SK-N-SH (cell line): ENCODE data around the gene PLOD3. TPM values are rescaled to one million over a fixed set of nuclear protein-coding genes. Genes with fewer than 3 reads are reported as not detected.

Experiments used
- CTCF ChIA-PET: fragments of 300-600, 350-600 bp; formaldehyde crosslinking; extraction: SDS; loops from one replicate; lab custom pipeline; 2021; lab: Yijun Ruan, JAX
- POLR2A ChIA-PET: fragments of 350-600 bp; sonication (Branson Sonifier 250); formaldehyde crosslinking; extraction: SDS; loops from one replicate; lab custom pipeline; 2020; ENCODE audit warnings: antibody characterized with exemption, inconsistent platforms; lab: Yijun Ruan, JAX
- DNase-seq: peaks from one replicate; pipeline ENCODE4 v3.0.0; 2012
- H2AFZ ChIP-seq: fragments of 200-600 bp; sonication (generic); 2 replicates; pipeline ENCODE4 v1.8.1; 2016; ENCODE audit warnings: antibody characterized with exemption, mild to moderate bottlenecking, low read depth
- H3F3A ChIP-seq: fragments of 200-600 bp; sonication (generic); replicated peaks from 2 replicates; pipeline ENCODE3; 2016; ENCODE audit warnings: antibody characterized with exemption, mild to moderate bottlenecking; ENCODE audit not compliant: insufficient read depth
- H3K27ac ChIP-seq, 2 experiments: fragments of 200-500 bp in 1 of 2; fragments of 200-600 bp in 1 of 2; sonication (Bioruptor generic) in 1 of 2; sonication (generic), shearing (Covaris generic) in 1 of 2; 2 replicates each; pipeline versions ENCODE4 v1.5.1 to v1.6.1; 2014 to 2016; ENCODE audit warnings: low read depth in 2 of 2, inconsistent platforms in 1 of 2, low read length in 1 of 2, mild to moderate bottlenecking in 1 of 2, mixed read lengths in 1 of 2
- H3K27me3 ChIP-seq: fragments of 200-600 bp; sonication (generic), shearing (Covaris generic); 2 replicates; pipeline ENCODE4 v1.6.1; 2016; ENCODE audit warnings: mixed run types; ENCODE audit not compliant: insufficient read depth
- H3K36me3 ChIP-seq, 2 experiments: fragments of 200-500 bp in 1 of 2; fragments of 200-600 bp in 1 of 2; sonication (Bioruptor generic) in 1 of 2; sonication (generic) in 1 of 2; replicated peaks in 1 of 2; 2 replicates each; pipeline versions ENCODE3 to v1.5.1; 2014 to 2016; ENCODE audit warnings: low read length in 1 of 2, mild to moderate bottlenecking in 1 of 2; ENCODE audit not compliant: insufficient read depth in 2 of 2, control insufficient read depth in 1 of 2
- H3K4me1 ChIP-seq, 2 experiments: fragments of 200-500 bp in 1 of 2; fragments of 200-600 bp in 1 of 2; sonication (Bioruptor generic) in 1 of 2; sonication (generic), shearing (Covaris generic) in 1 of 2; 2 replicates each; pipeline versions ENCODE4 v1.5.1 to v1.6.1; 2014 to 2016; ENCODE audit warnings: low read depth in 1 of 2, low read length in 1 of 2, mixed run types in 1 of 2; ENCODE audit not compliant: insufficient read depth in 2 of 2, control insufficient read depth in 1 of 2
- H3K4me2 ChIP-seq: fragments of 200-600 bp; sonication (generic), shearing (Covaris generic); 2 replicates; pipeline ENCODE4 v1.6.1; 2017; ENCODE audit warnings: mixed run types
- H3K4me3 ChIP-seq, 2 experiments: fragments of 200-500 bp in 1 of 2; fragments of 200-600 bp in 1 of 2; sonication (Bioruptor generic) in 1 of 2; sonication (generic), shearing (Covaris generic) in 1 of 2; 2 replicates each; pipeline versions ENCODE4 v1.5.1 to v1.8.1; 2014 to 2016; ENCODE audit warnings: low read depth in 2 of 2, inconsistent platforms in 1 of 2, low read length in 1 of 2, mild to moderate bottlenecking in 1 of 2, mixed read lengths in 1 of 2, moderate library complexity in 1 of 2
- H3K79me2 ChIP-seq: fragments of 200-600 bp; sonication (generic); 2 replicates; pipeline ENCODE4 v1.8.1; 2017; ENCODE audit warnings: mild to moderate bottlenecking; ENCODE audit not compliant: insufficient read depth
- H3K9ac ChIP-seq: fragments of 200-600 bp; sonication (generic); 2 replicates; pipeline ENCODE4 v1.6.1; 2017; ENCODE audit warnings: mixed run types
- H3K9me2 ChIP-seq: fragments of 200-600 bp; sonication (generic); 2 replicates; pipeline ENCODE4 v1.6.1; 2017; ENCODE audit warnings: mixed run types
- H3K9me3 ChIP-seq: fragments of 200-600 bp; sonication (generic); 2 replicates; pipeline ENCODE4 v1.6.1; 2017; ENCODE audit warnings: mixed run types, mild to moderate bottlenecking, moderate library complexity
- H4K20me1 ChIP-seq: fragments of 200-600 bp; sonication (generic); 2 replicates; pipeline ENCODE4 v1.6.1; 2017; ENCODE audit warnings: mild to moderate bottlenecking, mixed run types; ENCODE audit not compliant: insufficient read depth
- CHD2 ChIP-seq: fragments of 150-350 bp; IDR thresholded peaks from 2 replicates; pipeline ENCODE4 v1.6.1; 2018; ENCODE audit warnings: low read length; ENCODE audit not compliant: partially characterized antibody
- ELF1 ChIP-seq: IDR thresholded peaks from 2 replicates; pipeline ENCODE4 v1.4.0; 2012
- EP300 ChIP-seq, 2 experiments: IDR thresholded peaks; 2 replicates each; pipeline versions ENCODE4 v1.4.0 to v1.6.1; 2012; ENCODE audit warnings: borderline replicate concordance in 1 of 2, low read depth in 1 of 2, low read length in 1 of 2
- FOSL2 ChIP-seq: IDR thresholded peaks from 2 replicates; pipeline ENCODE4 v1.4.0; 2012; ENCODE audit warnings: low read depth, mild to moderate bottlenecking, moderate library complexity, borderline replicate concordance
- FOXJ3 ChIP-seq: sonication (generic); formaldehyde crosslinking; IDR thresholded peaks from 2 replicates; pipeline ENCODE4 v1.5.1; 2020; ENCODE audit warnings: mild to moderate bottlenecking, missing genetic modification reagents
- FOXM1 ChIP-seq: IDR thresholded peaks from 2 replicates; pipeline ENCODE4 v1.4.0; 2012; ENCODE audit warnings: low read depth, mild to moderate bottlenecking
- GABPA ChIP-seq: IDR thresholded peaks from 2 replicates; pipeline ENCODE4 v1.4.0; 2012; ENCODE audit warnings: low read depth, mild to moderate bottlenecking
- MXI1 ChIP-seq: IDR thresholded peaks from 2 replicates; pipeline ENCODE4 v1.6.1; 2012; ENCODE audit warnings: mild to moderate bottlenecking, low read depth, low read length, improper control_type of control experiment
- POLR2AphosphoS5 ChIP-seq: IDR thresholded peaks from 2 replicates; pipeline ENCODE4 v1.6.1; 2012; ENCODE audit warnings: low read depth, low read length
- RCOR1 ChIP-seq: fragments of 150-350 bp; IDR thresholded peaks from 2 replicates; pipeline ENCODE4 v1.6.1; 2017; ENCODE audit warnings: antibody characterized with exemption, low read length
- RFX5 ChIP-seq: IDR thresholded peaks from 2 replicates; pipeline ENCODE4 v1.6.1; 2012; ENCODE audit warnings: mild to moderate bottlenecking, improper control_type of control experiment, low read length
- SMC3 ChIP-seq: IDR thresholded peaks from 2 replicates; pipeline ENCODE4 v1.6.1; 2012; ENCODE audit warnings: low read depth, low read length, improper control_type of control experiment
- TAF1 ChIP-seq: IDR thresholded peaks from 2 replicates; pipeline ENCODE4 v1.6.1; 2012; ENCODE audit warnings: low read depth, mild to moderate bottlenecking, low read length, moderate library complexity, borderline replicate concordance
- TCF12 ChIP-seq: IDR thresholded peaks from 2 replicates; pipeline ENCODE4 v1.4.0; 2012
- YY1 ChIP-seq: IDR thresholded peaks from 2 replicates; pipeline ENCODE4 v1.4.0; 2012; ENCODE audit warnings: low read depth, mild to moderate bottlenecking
- WGBS: methylation state at CpG from one replicate; pipeline ENCODE4 v1.1.6; 2017; ENCODE audit warnings: low lambda C conversion rate; 5-methylcytosine and 5-hydroxymethylcytosine counted together
- polyA plus RNA-seq, 3 experiments: library from polyadenylated mRNA; depleted of rRNA; stranded (reverse); fragments of >200 nt; gene quantifications; 2 replicates each; pipeline ENCODE4 v1.2.3, GENCODE V29; 2012
- TF ChIP-seq, protein P1 (sequence below): fragments of 150-350 bp; IDR thresholded peaks from 2 replicates; pipeline ENCODE4 v1.6.1; 2016; ENCODE audit warnings: mild to moderate bottlenecking, low read depth, low read length
- TF ChIP-seq, protein P2 (sequence below): fragments of 200-600 bp; sonication (generic); IDR thresholded peaks from 2 replicates; pipeline ENCODE4 v1.6.1; 2017; ENCODE audit warnings: antibody characterized with exemption, mild to moderate bottlenecking, moderate library complexity
- TF ChIP-seq, protein P3 (sequence below): IDR thresholded peaks from 2 replicates; pipeline ENCODE4 v1.4.0; 2012; ENCODE audit warnings: low read depth, borderline replicate concordance
- TF ChIP-seq, protein P4 (sequence below): IDR thresholded peaks from 2 replicates; pipeline ENCODE4 v1.6.1; 2012; ENCODE audit warnings: mild to moderate bottlenecking, low read depth, low read length, moderate library complexity

The PLOD3 gene, protein sequence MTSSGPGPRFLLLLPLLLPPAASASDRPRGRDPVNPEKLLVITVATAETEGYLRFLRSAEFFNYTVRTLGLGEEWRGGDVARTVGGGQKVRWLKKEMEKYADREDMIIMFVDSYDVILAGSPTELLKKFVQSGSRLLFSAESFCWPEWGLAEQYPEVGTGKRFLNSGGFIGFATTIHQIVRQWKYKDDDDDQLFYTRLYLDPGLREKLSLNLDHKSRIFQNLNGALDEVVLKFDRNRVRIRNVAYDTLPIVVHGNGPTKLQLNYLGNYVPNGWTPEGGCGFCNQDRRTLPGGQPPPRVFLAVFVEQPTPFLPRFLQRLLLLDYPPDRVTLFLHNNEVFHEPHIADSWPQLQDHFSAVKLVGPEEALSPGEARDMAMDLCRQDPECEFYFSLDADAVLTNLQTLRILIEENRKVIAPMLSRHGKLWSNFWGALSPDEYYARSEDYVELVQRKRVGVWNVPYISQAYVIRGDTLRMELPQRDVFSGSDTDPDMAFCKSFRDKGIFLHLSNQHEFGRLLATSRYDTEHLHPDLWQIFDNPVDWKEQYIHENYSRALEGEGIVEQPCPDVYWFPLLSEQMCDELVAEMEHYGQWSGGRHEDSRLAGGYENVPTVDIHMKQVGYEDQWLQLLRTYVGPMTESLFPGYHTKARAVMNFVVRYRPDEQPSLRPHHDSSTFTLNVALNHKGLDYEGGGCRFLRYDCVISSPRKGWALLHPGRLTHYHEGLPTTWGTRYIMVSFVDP
- 134 and 276 TPM in 2 replicates for polyA plus RNA-seq (2012; rRNA removed)
- 143 and 163 TPM in 2 replicates for polyA plus RNA-seq (2012; cell fraction: cytosol; rRNA removed)
- polyA plus RNA-seq (2012; cell fraction: nucleus; rRNA removed) = 295 and 343 TPM in 2 replicates

DNA sequence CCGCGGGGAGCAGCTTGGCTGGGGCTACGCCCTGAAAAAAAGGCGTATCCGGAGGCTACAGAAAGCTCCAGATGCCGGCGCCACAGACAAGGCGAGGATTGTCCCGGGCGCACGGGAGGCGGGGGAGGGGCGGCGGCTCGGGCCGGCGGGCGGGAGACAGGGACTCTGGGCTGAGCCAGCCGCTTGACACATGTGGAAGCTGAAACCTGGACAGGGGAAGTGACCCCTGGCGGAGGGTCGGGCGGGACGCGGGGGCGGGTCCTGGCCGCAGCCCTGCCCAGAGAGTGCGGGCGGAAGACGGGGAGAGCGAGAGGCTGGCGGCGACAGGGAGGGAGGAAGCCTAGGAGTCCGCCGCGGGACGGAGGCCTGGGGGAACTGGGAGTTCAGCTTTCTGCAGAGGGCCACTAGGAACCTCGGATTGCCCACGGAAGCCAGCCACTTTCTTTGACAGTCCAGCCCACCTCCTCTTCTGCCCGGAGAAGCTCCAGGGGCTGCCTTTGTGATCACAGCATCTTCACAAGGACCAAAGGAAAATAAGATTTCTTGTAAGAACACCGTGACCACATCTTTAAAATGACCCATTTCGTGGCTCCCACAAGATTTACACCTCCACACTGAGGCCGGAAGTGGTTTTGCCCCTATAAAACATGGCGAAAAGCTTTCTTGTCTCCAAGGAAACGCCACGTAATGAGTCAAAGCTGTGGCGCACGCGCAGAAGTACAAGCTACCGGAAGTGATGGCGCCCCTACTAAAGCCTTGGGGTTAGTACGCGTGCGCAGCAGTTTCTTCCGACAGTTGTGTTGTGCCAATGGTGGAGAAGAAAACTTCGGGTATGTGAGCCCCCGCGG is at the start of gene PLOD3, which contains the start of gene ZNHIT1:
Gene PLOD3 (minus strand): TSS at position 194 of the 848 bp plus-strand sequence. CDS start 307 bp downstream, outside the sequence.
Gene ZNHIT1 (plus strand): TSS at position 778 of the 848 bp plus-strand sequence. CDS start 31 bp downstream, at position 809.
- Histone ChIP-seq H3F3A (no peaks in the 10 kb centered on the region), H3K36me3 (peaks cover 9 to 20% of the 10 kb centered on the region in 2 experiments), H3K9ac (peak within 1 kb of the TSS; percentile 81), H3K9me2 (no peaks in the 10 kb centered on the region), H3K4me1 (peaks cover 8 to 27% of the 10 kb centered on the region in 2 experiments; a peak in 2 of 4 replicates), H3K27ac (peak within 1 kb of the TSS; percentile 93 to 95), H3K4me3 (peak within 1 kb of the TSS; percentile 66 to 84), H3K27me3 (no peaks in the 10 kb centered on the region), H3K9me3 (no peaks in the 10 kb centered on the region), H3K4me2 (peak within 1 kb of the TSS; percentile 95), H2AFZ (peak within 1 kb of the TSS; percentile 77), H4K20me1 (peaks cover 5% of the 10 kb centered on the region), H3K79me2 (peaks cover 79% of the 10 kb centered on the region)
- peak; percentile 100 for DNase-seq
- WGBS = under 1% methylated on average over 35 of the region's 57 CpGs
- POLR2A ChIA-PET = interaction anchor here (0.6 to 4.1 kb wide), 26 partner anchors 8 to 1116 kb away, joined by 3 to 38 read pairs (median 4); partner anchors contain the start of genes AP4M1, CLDN15, FIS1 and MCM7
- CTCF ChIA-PET = interaction anchor here (0.7 to 7.6 kb wide), 25 partner anchors 9 to 512 kb away, joined by 3 to 60 read pairs (median 5); partner anchors contain the start of genes AP1S1, FIS1, MOGAT3 and POP7
- TF ChIP-seq RCOR1 = peak; percentile 31; the same call in 1 of the 2 replicates
- TF ChIP-seq SMC3 = peak; percentile 7; the same call in 1 of the 2 replicates
- TF ChIP-seq TAF1 = peak; percentile 60; the same call in 1 of the 2 replicates
- no peak for TF ChIP-seq FOXJ3 (CRISPR knock-in tag)
- TF ChIP-seq, protein P1, sequence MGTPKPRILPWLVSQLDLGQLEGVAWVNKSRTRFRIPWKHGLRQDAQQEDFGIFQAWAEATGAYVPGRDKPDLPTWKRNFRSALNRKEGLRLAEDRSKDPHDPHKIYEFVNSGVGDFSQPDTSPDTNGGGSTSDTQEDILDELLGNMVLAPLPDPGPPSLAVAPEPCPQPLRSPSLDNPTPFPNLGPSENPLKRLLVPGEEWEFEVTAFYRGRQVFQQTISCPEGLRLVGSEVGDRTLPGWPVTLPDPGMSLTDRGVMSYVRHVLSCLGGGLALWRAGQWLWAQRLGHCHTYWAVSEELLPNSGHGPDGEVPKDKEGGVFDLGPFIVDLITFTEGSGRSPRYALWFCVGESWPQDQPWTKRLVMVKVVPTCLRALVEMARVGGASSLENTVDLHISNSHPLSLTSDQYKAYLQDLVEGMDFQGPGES = no peak
- TF ChIP-seq, protein P2, sequence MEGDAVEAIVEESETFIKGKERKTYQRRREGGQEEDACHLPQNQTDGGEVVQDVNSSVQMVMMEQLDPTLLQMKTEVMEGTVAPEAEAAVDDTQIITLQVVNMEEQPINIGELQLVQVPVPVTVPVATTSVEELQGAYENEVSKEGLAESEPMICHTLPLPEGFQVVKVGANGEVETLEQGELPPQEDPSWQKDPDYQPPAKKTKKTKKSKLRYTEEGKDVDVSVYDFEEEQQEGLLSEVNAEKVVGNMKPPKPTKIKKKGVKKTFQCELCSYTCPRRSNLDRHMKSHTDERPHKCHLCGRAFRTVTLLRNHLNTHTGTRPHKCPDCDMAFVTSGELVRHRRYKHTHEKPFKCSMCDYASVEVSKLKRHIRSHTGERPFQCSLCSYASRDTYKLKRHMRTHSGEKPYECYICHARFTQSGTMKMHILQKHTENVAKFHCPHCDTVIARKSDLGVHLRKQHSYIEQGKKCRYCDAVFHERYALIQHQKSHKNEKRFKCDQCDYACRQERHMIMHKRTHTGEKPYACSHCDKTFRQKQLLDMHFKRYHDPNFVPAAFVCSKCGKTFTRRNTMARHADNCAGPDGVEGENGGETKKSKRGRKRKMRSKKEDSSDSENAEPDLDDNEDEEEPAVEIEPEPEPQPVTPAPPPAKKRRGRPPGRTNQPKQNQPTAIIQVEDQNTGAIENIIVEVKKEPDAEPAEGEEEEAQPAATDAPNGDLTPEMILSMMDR = peak; percentile 25; the same call in 1 of the 2 replicates
- peak; percentile 87 for TF ChIP-seq GABPA
- peak in 1 of 2 experiments; percentile 35; a peak in 1 of 4 replicates for TF ChIP-seq EP300 (IDR thresholded peaks at IDR 0.05; ENCODE audit: borderline replicate concordance in 1 of 2, low read depth in 1 of 2, low read length in 1 of 2)
- TF ChIP-seq TCF12 = peak; percentile 31; the same call in 1 of the 2 replicates
- TF ChIP-seq FOSL2 = no peak; the same call in 1 of the 2 replicates
- TF ChIP-seq CHD2 = peak; percentile 84
- peak; percentile 95 for TF ChIP-seq MXI1
- 0 out of 2 replicates have a peak, but pooled peaks have one; percentile 44 for TF ChIP-seq RFX5
- TF ChIP-seq, protein P3, sequence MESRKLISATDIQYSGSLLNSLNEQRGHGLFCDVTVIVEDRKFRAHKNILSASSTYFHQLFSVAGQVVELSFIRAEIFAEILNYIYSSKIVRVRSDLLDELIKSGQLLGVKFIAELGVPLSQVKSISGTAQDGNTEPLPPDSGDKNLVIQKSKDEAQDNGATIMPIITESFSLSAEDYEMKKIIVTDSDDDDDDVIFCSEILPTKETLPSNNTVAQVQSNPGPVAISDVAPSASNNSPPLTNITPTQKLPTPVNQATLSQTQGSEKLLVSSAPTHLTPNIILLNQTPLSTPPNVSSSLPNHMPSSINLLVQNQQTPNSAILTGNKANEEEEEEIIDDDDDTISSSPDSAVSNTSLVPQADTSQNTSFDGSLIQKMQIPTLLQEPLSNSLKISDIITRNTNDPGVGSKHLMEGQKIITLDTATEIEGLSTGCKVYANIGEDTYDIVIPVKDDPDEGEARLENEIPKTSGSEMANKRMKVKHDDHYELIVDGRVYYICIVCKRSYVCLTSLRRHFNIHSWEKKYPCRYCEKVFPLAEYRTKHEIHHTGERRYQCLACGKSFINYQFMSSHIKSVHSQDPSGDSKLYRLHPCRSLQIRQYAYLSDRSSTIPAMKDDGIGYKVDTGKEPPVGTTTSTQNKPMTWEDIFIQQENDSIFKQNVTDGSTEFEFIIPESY = peak; percentile 6; the same call in 1 of the 2 replicates
- no peak for TF ChIP-seq FOXM1
- TF ChIP-seq, protein P4, sequence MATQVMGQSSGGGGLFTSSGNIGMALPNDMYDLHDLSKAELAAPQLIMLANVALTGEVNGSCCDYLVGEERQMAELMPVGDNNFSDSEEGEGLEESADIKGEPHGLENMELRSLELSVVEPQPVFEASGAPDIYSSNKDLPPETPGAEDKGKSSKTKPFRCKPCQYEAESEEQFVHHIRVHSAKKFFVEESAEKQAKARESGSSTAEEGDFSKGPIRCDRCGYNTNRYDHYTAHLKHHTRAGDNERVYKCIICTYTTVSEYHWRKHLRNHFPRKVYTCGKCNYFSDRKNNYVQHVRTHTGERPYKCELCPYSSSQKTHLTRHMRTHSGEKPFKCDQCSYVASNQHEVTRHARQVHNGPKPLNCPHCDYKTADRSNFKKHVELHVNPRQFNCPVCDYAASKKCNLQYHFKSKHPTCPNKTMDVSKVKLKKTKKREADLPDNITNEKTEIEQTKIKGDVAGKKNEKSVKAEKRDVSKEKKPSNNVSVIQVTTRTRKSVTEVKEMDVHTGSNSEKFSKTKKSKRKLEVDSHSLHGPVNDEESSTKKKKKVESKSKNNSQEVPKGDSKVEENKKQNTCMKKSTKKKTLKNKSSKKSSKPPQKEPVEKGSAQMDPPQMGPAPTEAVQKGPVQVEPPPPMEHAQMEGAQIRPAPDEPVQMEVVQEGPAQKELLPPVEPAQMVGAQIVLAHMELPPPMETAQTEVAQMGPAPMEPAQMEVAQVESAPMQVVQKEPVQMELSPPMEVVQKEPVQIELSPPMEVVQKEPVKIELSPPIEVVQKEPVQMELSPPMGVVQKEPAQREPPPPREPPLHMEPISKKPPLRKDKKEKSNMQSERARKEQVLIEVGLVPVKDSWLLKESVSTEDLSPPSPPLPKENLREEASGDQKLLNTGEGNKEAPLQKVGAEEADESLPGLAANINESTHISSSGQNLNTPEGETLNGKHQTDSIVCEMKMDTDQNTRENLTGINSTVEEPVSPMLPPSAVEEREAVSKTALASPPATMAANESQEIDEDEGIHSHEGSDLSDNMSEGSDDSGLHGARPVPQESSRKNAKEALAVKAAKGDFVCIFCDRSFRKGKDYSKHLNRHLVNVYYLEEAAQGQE = peak; percentile 31; the same call in 1 of the 2 replicates
- peak; percentile 86 for TF ChIP-seq ELF1
- peak; percentile 99 for TF ChIP-seq YY1
- peak; percentile 80; the same call in 1 of the 2 replicates for TF ChIP-seq POLR2AphosphoS5
